KOPT-K1 (cell line): ENCODE measurements around the gene ZBTB6.
"Not testable (repeated sequence)": the region's sequence is repeated elsewhere in the genome, so short reads cannot be mapped to it uniquely, and the experiment has no call there.

Experiments used
- H3K27ac ChIP-seq: fragments of 200-600 bp; sonication (generic); 2 replicates; pipeline ENCODE4 v1.5.1; 2016; ENCODE audit warnings: antibody characterized with exemption, mild to moderate bottlenecking, low read depth, low read length; ENCODE audit not compliant: poor library complexity, severe bottlenecking
- H3K36me3 ChIP-seq: fragments of 200-600 bp; sonication (generic); 2 replicates; pipeline ENCODE4 v1.5.1; 2017; ENCODE audit warnings: antibody characterized with exemption, mild to moderate bottlenecking, low read length, moderate library complexity; ENCODE audit not compliant: insufficient read depth
- H3K9me3 ChIP-seq: fragments of 200-600 bp; sonication (generic); 2 replicates; pipeline ENCODE4 v1.5.1; 2017; ENCODE audit warnings: antibody characterized with exemption, low read length, mild to moderate bottlenecking; ENCODE audit not compliant: insufficient read depth, poor library complexity, severe bottlenecking

The ZBTB6 gene

GRCh38 chr9:122939601-122940000, 26.5 kb upstream of the ZBTB6 start:
- Histone ChIP-seq H3K27ac (no peak overlapping the region), H3K9me3 (no peaks in the 10 kb centered on the region), H3K36me3 (peaks cover 18% of the 10 kb centered on the region)

DNA sequence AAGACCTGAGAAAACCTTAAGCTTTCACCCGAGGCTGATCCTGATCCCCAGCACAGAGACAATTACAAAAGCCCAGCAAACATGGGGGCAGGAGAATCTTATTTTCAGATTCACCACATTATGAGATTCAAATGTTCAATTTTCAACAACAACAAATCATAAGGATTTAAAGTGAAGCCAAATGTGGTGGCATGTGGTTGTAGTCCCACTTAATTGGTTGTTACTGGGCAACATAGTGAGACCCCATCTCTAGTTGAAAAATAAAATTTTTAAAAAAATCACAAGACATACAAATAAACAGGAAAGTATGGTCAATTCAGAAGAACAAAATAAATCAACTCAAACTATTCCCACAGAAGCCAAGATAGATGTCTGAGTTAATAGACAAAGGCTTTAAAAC, 23.8 kb upstream of the ZBTB6 start:
- no peaks in the 10 kb centered on the region for H3K9me3 ChIP-seq
- H3K36me3 ChIP-seq: peaks cover 18% of the 10 kb centered on the region
- H3K27ac ChIP-seq: no peak overlapping the region

DNA sequence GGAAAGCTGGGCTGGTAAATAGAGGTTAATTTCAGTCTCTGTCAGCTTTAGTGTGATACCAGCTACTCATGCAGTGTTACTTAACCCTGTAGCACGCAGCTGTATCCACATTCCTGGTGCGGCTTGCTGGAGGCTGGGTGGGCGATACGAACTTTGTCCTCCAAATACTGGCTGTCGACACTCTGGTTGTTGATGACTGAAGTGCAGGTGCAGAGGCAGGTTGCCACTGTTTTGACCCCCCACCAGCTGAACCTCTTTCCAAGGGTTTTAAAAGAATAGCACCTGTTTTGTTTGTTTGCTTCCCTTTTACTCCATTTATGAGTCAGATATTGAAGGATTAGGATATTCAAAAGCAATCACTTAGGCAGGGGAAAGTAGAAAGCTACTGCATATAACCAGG, 23.3 kb upstream of the ZBTB6 start:
- Histone ChIP-seq H3K27ac (no peak overlapping the region), H3K36me3 (peaks cover 18% of the 10 kb centered on the region), H3K9me3 (no peaks in the 10 kb centered on the region)

DNA sequence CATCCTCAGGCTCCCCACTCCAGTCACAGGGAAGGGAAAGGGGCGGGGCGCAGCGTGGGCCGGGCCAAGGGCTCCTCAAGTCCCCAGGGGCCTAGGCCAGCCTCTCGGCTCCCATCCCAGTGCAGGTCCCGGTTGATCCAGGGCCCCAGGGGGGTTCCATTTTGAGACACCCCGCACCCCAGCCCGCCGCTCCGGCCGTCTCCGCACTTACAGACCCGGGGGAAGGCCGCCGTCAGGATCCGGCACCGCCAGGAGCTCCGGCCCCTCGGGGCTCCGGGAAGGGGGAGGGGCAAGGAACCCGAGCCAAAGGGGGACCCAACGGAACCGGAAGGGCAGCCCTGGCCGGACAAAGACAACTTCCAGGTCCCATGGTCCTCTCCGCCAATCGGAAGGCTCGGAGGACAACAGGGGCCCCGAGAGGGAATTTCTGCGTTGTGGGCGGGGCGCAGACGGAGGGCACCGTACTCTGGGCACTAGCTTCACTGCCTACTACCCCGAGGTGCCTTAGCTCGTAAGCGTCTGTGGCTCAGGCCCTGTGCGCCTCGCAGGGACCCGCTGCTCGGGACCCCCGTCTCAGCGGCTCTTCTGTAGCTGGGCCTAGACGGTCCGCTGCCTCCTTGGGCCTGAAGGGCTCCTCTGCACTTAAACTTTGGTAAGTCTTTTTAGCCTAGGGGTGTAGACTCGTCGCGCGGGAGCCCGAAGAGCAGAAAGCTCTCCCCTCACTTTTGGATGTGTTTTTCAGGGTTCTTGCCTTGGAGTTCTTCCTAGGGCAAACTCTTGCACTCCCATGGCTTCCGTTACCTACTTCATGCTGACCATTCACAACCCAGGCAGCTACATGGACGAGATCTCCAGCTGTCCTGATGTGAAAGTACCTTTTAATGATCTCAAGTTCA, 18.4 kb upstream of the ZBTB6 start, which contains the start of gene ZBTB26:
TSS of gene ZBTB26 (minus strand) at position 287 of the 896 bp plus-strand sequence. CDS start 11,578 bp downstream, outside the sequence.
- peak within 1 kb of the TSS; percentile 61 for H3K27ac ChIP-seq
- H3K36me3 ChIP-seq: peaks cover 11% of the 10 kb centered on the region
- H3K9me3 ChIP-seq: no peaks in the 10 kb centered on the region

- Histone ChIP-seq H3K36me3 (0 out of 2 replicates have a peak, but pooled peaks cover 8% of the 10 kb centered on the region), H3K9me3 (no peaks in the 10 kb centered on the region), H3K27ac (peak overlapping the region; percentile 61)
These were observed 17.6 kb upstream of the ZBTB6 start for GRCh38 chr9:122930541-122931225.

GRCh38 chr9:122929796-122930354, 16.8 kb upstream of the ZBTB6 start:
- H3K36me3 ChIP-seq: 0 out of 2 replicates have a peak, but pooled peaks cover 8% of the 10 kb centered on the region
- no peak overlapping the region for H3K27ac ChIP-seq
- no peaks in the 10 kb centered on the region for H3K9me3 ChIP-seq

- Histone ChIP-seq H3K27ac (no peak overlapping the region), H3K36me3 (peaks cover 17% of the 10 kb centered on the region)
These were observed 10.8 kb upstream of the ZBTB6 start for GRCh38 chr9:122923947-122924346.

DNA sequence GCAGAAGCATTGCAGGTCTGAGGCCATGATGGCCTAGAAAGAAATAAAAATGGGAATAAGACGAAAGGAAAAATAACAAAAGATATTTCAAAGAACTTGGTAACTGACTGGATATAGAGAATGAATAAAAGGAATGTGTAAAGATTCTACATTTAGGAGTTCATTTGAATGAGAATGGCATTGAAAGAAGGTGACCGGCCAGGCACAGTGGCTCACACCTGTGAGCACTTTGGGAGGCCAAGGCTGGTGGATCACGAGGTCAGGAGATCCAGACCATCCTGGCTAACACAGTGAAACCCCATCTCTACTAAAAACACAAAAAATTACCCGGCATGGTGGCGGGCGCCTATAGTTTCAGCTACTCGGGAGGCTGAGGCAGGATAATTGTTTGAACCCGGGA, 9.6 kb upstream of the ZBTB6 start:
- Histone ChIP-seq H3K27ac (no peak overlapping the region), H3K36me3 (peaks cover 25% of the 10 kb centered on the region), H3K9me3 (no peaks in the 10 kb centered on the region)

More at GRCh38 chr9:122923947-122924346, 10.8 kb upstream of the ZBTB6 start:
- no peaks in the 10 kb centered on the region for H3K9me3 ChIP-seq

- H3K36me3 ChIP-seq: peaks cover 27% of the 10 kb centered on the region
- H3K9me3 ChIP-seq: no peaks in the 10 kb centered on the region
- H3K27ac ChIP-seq: no peak overlapping the region
These were observed 5.2 kb upstream of the ZBTB6 start for GRCh38 chr9:122918310-122918709.

DNA sequence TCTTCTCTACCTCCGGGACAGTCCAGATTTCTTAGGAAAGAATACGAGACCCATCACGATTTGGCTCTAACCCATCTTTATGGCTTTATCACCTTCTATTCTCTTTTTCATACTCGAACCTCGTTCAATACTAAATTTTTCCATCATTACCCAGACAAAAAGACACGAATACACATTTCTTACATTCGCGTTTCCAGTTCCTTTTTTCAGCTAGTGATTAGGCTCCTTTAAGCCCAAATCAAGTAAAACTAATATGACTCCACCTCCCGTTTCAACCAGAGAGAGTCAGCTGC, 506 bp downstream of the ZBTB6 start:
- Histone ChIP-seq H3K9me3 (no peaks in the 10 kb centered on the region), H3K36me3 (peaks cover 28% of the 10 kb centered on the region), H3K27ac (peak overlapping the region; percentile 90)

DNA sequence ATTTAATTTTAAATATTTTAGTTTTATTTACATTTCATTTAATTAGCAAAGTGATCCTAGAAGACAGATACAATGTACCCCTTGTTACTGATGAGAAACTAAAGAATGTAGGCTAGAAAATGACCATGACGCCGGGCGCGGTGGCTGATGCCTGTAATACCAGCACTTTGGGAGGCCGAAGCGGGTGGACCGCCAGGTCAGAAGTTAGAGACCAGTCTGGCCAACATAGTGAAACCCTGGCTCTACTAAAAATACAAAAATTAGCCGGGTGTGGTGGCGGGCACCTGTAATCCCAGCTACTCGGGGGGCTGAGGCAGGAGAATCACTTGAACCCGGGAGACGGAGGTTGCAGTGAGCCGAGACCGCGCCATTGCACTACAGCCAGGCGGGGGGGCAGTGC, 7.0 kb downstream of the ZBTB6 start:
- not testable (repeated sequence) for H3K27ac ChIP-seq, H3K9me3 ChIP-seq
- H3K36me3 ChIP-seq: peaks cover 26% of the 10 kb centered on the region

DNA sequence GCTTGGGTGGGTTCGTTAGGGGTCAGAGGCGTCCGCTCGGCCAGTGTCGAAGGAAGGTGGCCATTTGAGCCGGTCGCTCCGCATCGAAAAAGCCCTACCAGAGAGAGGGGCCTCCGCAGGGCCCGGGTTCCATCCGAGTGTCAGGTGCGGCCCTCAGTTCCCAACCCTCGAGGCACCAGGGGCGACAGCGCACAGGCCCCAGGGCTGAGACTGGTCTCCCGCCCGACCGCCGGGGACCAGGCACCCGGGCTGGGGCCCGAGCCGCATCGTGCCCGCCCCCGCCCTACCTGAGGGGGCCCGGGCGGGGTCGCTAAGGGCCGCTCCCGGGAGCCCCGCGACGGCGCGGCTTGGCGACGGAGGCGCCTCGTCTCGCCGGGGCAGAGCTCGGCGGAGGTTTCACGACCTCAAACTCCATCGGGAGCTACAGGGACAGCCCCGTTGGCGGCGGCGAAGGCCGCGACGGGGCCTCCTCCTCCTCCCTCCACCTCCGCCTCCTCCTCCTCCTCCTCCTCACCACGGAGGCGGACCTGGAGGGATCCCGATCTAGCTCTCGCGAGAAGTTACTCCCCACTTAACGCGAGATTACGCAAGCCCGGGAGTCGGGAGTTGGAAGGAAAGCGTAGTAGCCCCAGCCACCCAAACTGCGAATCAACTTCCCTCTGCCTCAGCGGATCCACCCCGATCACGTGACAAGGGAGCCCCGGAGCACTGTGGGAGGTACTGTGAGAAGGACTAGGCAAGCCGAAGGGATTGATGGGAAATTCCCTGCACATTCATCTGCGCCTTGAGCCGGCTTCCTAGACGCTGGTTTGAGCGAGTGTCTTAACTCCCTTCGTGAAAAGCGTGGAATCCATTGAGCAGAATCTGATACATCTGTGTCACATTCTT, 8.1 kb downstream of the ZBTB6 start, which contains the start of gene RC3H2:
TSS of gene RC3H2 (minus strand) at position 537 of the 888 bp plus-strand sequence. CDS start 7,850 bp downstream, outside the sequence.
- Histone ChIP-seq H3K9me3 (no peaks in the 10 kb centered on the region), H3K36me3 (peaks cover 15% of the 10 kb centered on the region), H3K27ac (peak within 1 kb of the TSS; percentile 87)

- H3K27ac ChIP-seq: peak overlapping the region; percentile 87
- peaks cover 9% of the 10 kb centered on the region for H3K36me3 ChIP-seq
- no peaks in the 10 kb centered on the region for H3K9me3 ChIP-seq
These were observed 8.7 kb downstream of the ZBTB6 start for GRCh38 chr9:122904466-122904822.

- peak overlapping the region; percentile 61 for H3K27ac ChIP-seq
- no peaks in the 10 kb centered on the region for H3K9me3 ChIP-seq
- peaks cover 25% of the 10 kb centered on the region for H3K36me3 ChIP-seq
These were observed 12.3 kb downstream of the ZBTB6 start for GRCh38 chr9:122900791-122901190.
